ENCODE results near the gene TRANK1. TPM values are rescaled to one million over a fixed set of nuclear protein-coding genes. Genes with fewer than 3 reads are reported as not detected.
A peak's percentile ranks its signal among the peaks of the same experiment; 100 is the strongest.

Gene TRANK1
- total RNA-seq = 10 to 100 TPM; 84.3 to 93.1 TPM

- CTCF ChIA-PET = interaction anchor here (0.6 to 1.9 kb wide), 10 partner anchors 11 to 111 kb away, joined by 3 to 7 read pairs (median 4); no protein-coding TSS in a partner anchor
- H3K4me1 Mint-ChIP-seq = peaks cover 13% of the 10 kb centered on the region
- POLR2A ChIA-PET = no interaction called here
- peaks cover 10% of the 10 kb centered on the region for H3K27me3 Mint-ChIP-seq
- peaks cover 24% of the 10 kb centered on the region for H3K9me3 Mint-ChIP-seq
- DNase-seq = peak; percentile 80
- peak within 1 kb of the TSS; percentile 86 for H3K27ac Mint-ChIP-seq
- peak within 1 kb of the TSS; percentile 76 for H3K4me3 Mint-ChIP-seq
- H3K36me3 Mint-ChIP-seq (ENCODE audit: low read depth) = peaks cover 14% of the 10 kb centered on the region
Observed at GRCh38 chr3:36944641-36945270, at the start of gene TRANK1. TRANK1 (minus strand) TSS chr3:36945054; CDS start chr3:36944809, 245 bp downstream.

DNA sequence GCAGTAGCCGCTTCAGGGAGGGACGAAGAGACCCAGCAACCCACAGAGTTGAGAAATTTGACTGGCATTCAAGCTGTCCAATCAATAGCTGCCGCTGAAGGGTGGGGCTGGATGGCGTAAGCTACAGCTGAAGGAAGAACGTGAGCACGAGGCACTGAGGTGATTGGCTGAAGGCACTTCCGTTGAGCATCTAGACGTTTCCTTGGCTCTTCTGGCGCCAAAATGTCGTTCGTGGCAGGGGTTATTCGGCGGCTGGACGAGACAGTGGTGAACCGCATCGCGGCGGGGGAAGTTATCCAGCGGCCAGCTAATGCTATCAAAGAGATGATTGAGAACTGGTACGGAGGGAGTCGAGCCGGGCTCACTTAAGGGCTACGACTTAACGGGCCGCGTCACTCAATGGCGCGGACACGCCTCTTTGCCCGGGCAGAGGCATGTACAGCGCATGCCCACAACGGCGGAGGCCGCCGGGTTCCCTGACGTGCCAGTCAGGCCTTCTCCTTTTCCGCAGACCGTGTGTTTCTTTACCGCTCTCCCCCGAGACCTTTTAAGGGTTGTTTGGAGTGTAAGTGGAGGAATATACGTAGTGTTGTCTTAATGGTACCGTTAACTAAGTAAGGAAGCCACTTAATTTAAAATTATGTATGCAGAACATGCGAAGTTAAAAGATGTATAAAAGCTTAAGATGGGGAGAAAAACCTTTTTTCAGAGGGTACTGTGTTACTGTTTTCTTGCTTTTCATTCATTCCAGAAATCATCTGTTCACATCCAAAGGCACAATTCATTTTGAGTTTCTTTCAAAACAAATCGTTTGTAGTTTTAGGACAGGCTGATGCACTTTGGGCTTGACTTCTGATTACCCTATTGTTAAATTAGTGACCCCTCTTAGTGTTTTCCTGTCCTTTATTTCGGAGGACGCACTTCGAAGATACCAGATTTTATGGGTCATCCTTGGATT lies 48.8 kb upstream of the TRANK1 start, which contains the start of gene MLH1:
MLH1 (plus strand) TSS at position 193 of the 958 bp plus-strand sequence; CDS start at position 223, 30 bp downstream.
- H3K4me1 Mint-ChIP-seq = peaks cover 47% of the 10 kb centered on the region

DNA sequence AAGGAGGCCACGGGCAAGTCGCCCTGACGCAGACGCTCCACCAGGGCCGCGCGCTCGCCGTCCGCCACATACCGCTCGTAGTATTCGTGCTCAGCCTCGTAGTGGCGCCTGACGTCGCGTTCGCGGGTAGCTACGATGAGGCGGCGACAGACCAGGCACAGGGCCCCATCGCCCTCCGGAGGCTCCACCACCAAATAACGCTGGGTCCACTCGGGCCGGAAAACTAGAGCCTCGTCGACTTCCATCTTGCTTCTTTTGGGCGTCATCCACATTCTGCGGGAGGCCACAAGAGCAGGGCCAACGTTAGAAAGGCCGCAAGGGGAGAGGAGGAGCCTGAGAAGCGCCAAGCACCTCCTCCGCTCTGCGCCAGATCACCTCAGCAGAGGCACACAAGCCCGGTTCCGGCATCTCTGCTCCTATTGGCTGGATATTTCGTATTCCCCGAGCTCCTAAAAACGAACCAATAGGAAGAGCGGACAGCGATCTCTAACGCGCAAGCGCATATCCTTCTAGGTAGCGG lies 48.0 kb upstream of the TRANK1 start, which contains the start of gene EPM2AIP1:
EPM2AIP1 (minus strand) TSS at position 326 of the 520 bp plus-strand sequence; CDS start at position 272, 54 bp downstream.
- H3K27ac Mint-ChIP-seq = no peak within 1 kb of the TSS
- ChIA-PET POLR2A (interaction anchor here (0.6 to 1.2 kb wide), 4 partner anchors 21 to 416 kb away, joined by 3 to 4 read pairs (median 4); no protein-coding TSS in a partner anchor), CTCF (interaction anchor here (0.5 to 1.8 kb wide), 10 partner anchors 17 to 1004 kb away, joined by 3 to 5 read pairs (median 3); no protein-coding TSS in a partner anchor)
- DNase-seq = peak; percentile 100
- H3K27me3 Mint-ChIP-seq = no peaks in the 10 kb centered on the region
- H3K9me3 Mint-ChIP-seq = peaks cover 4% of the 10 kb centered on the region
- peaks cover 50% of the 10 kb centered on the region for H3K4me1 Mint-ChIP-seq
- H3K36me3 Mint-ChIP-seq (ENCODE audit: low read depth) = peaks cover 46% of the 10 kb centered on the region
- H3K4me3 Mint-ChIP-seq = no peak within 1 kb of the TSS

More for the DNA sequence above, 48.8 kb upstream of the TRANK1 start, which contains the start of gene MLH1:
- H3K27ac Mint-ChIP-seq = no peak within 1 kb of the TSS
- H3K9me3 Mint-ChIP-seq = no peaks in the 10 kb centered on the region
- no peak within 1 kb of the TSS for H3K4me3 Mint-ChIP-seq
- ChIA-PET POLR2A (interaction anchor here (0.7 to 1.2 kb wide), 3 partner anchors 24 to 417 kb away, joined by 3 to 4 read pairs (median 4); no protein-coding TSS in a partner anchor), CTCF (interaction anchor here (0.9 to 1.1 kb wide), 4 partner anchors 18 to 1003 kb away, joined by 3 read pairs; no protein-coding TSS in a partner anchor)
- H3K27me3 Mint-ChIP-seq = no peaks in the 10 kb centered on the region
- H3K36me3 Mint-ChIP-seq (ENCODE audit: low read depth) = peaks cover 45% of the 10 kb centered on the region
- DNase-seq = peak; percentile 94

- Mint-ChIP-seq H3K4me3 (no peak overlapping the region), H3K27ac (no peak overlapping the region), H3K9me3 (peaks cover 4% of the 10 kb centered on the region), H3K27me3 (no peaks in the 10 kb centered on the region), H3K4me1 (peaks cover 51% of the 10 kb centered on the region), H3K36me3 (ENCODE audit: low read depth) (peaks cover 46% of the 10 kb centered on the region)
- ChIA-PET CTCF (interaction anchor here (0.5 to 1.8 kb wide), 10 partner anchors 18 to 1005 kb away, joined by 3 to 5 read pairs (median 3); no protein-coding TSS in a partner anchor), POLR2A (interaction anchor here (0.6 to 1.2 kb wide), 3 partner anchors 22 to 80 kb away, joined by 3 to 4 read pairs (median 4); no protein-coding TSS in a partner anchor)
- DNase-seq = no peak
Observed at GRCh38 chr3:36991923-36992805, 47.3 kb upstream of the TRANK1 start.

- CTCF ChIA-PET = interaction anchor here (1.0 to 1.8 kb wide), 3 partner anchors 17 to 33 kb away, joined by 3 to 5 read pairs (median 3); no protein-coding TSS in a partner anchor
- no peak overlapping the region for H3K27ac Mint-ChIP-seq
- peaks cover 42% of the 10 kb centered on the region for H3K36me3 Mint-ChIP-seq (ENCODE audit: low read depth)
- no peak for DNase-seq
- H3K4me3 Mint-ChIP-seq = no peak overlapping the region
- no peaks in the 10 kb centered on the region for H3K27me3 Mint-ChIP-seq
- H3K4me1 Mint-ChIP-seq = peaks cover 48% of the 10 kb centered on the region
- POLR2A ChIA-PET = no interaction called here
- H3K9me3 Mint-ChIP-seq = peaks cover 4% of the 10 kb centered on the region
Observed at GRCh38 chr3:36991147-36991546, 46.3 kb upstream of the TRANK1 start.

GRCh38 chr3:36989568-36989967 lies 44.7 kb upstream of the TRANK1 start:
- Mint-ChIP-seq H3K27me3 (no peaks in the 10 kb centered on the region), H3K4me1 (peaks cover 50% of the 10 kb centered on the region), H3K36me3 (ENCODE audit: low read depth) (peaks cover 55% of the 10 kb centered on the region), H3K9me3 (peaks cover 4% of the 10 kb centered on the region), H3K4me3 (no peak overlapping the region), H3K27ac (peak overlapping the region; percentile 56)
- POLR2A ChIA-PET = interaction anchor here (0.7 to 1.0 kb wide), 2 partner anchors 11 to 20 kb away, joined by 5 to 6 read pairs; no protein-coding TSS in a partner anchor
- CTCF ChIA-PET = interaction anchor here (0.6 to 1.5 kb wide), 2 partner anchors 31 to 246 kb away, joined by 3 to 8 read pairs; no protein-coding TSS in a partner anchor
- DNase-seq = no peak

- H3K27me3 Mint-ChIP-seq = no peaks in the 10 kb centered on the region
- peaks cover 57% of the 10 kb centered on the region for H3K36me3 Mint-ChIP-seq (ENCODE audit: low read depth)
- peaks cover 50% of the 10 kb centered on the region for H3K4me1 Mint-ChIP-seq
- no peak overlapping the region for H3K27ac Mint-ChIP-seq
- peaks cover 4% of the 10 kb centered on the region for H3K9me3 Mint-ChIP-seq
- H3K4me3 Mint-ChIP-seq = no peak overlapping the region
- DNase-seq = no peak
- CTCF ChIA-PET = interaction anchor here (0.5 to 1.5 kb wide), 4 partner anchors 31 to 118 kb away, joined by 3 to 8 read pairs (median 4); partner anchors contain the start of gene TRANK1
- POLR2A ChIA-PET = interaction anchor here (0.6 to 1.0 kb wide), 3 partner anchors 12 to 195 kb away, joined by 3 to 6 read pairs (median 5); no protein-coding TSS in a partner anchor
Observed at GRCh38 chr3:36989005-36989404, 44.2 kb upstream of the TRANK1 start.

DNA sequence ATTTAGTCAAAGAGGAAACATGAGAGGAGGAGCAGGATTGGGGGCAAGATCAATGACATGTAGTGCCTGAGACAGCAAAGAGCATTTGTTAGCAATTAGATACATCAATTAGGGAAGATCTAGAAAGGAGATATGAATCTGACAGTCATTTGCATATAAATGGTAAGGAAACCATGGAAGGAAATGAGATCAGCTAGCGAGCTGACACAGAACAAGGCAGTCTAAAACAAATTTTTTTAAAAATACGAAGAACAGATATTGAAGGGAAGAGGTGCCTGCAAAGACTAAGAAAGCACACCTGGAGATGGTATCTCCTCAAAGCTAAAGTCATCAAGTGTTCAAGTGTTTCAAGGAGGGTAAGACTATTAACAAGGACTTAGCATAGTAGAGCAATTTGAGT lies 43.5 kb upstream of the TRANK1 start:
- ChIA-PET CTCF (interaction anchor here (0.7 to 1.5 kb wide), 2 partner anchors 30 to 44 kb away, joined by 4 to 8 read pairs; partner anchors contain the start of gene TRANK1), POLR2A (interaction anchor here (1.0 kb wide), 1 partner anchor 12 kb away, joined by 6 read pairs; no protein-coding TSS in a partner anchor)
- Mint-ChIP-seq H3K4me1 (peaks cover 50% of the 10 kb centered on the region), H3K27me3 (no peaks in the 10 kb centered on the region), H3K9me3 (peaks cover 4% of the 10 kb centered on the region), H3K4me3 (peak overlapping the region; percentile 33), H3K36me3 (ENCODE audit: low read depth) (peaks cover 63% of the 10 kb centered on the region), H3K27ac (peak overlapping the region; percentile 26)
- no peak for DNase-seq

- no peak overlapping the region for H3K27ac Mint-ChIP-seq
- no peak overlapping the region for H3K4me3 Mint-ChIP-seq
- H3K4me1 Mint-ChIP-seq = peaks cover 2% of the 10 kb centered on the region
- no peaks in the 10 kb centered on the region for H3K27me3 Mint-ChIP-seq
- H3K9me3 Mint-ChIP-seq = peaks cover 19% of the 10 kb centered on the region
- peaks cover 57% of the 10 kb centered on the region for H3K36me3 Mint-ChIP-seq (ENCODE audit: low read depth)
- DNase-seq = no peak
- POLR2A ChIA-PET = no interaction called here
- CTCF ChIA-PET = interaction anchor here (0.7 to 1.5 kb wide), 4 partner anchors 33 to 319 kb away, joined by 3 to 6 read pairs (median 4); no protein-coding TSS in a partner anchor
Observed at GRCh38 chr3:36981006-36981405, 36.2 kb upstream of the TRANK1 start.

GRCh38 chr3:36973139-36973538 lies 28.3 kb upstream of the TRANK1 start:
- DNase-seq = no peak
- CTCF ChIA-PET = interaction anchor here (0.8 to 2.0 kb wide), 3 partner anchors 15 to 55 kb away, joined by 3 to 8 read pairs (median 3); partner anchors contain the start of gene EPM2AIP1
- H3K27me3 Mint-ChIP-seq = no peaks in the 10 kb centered on the region
- H3K27ac Mint-ChIP-seq = no peak overlapping the region
- POLR2A ChIA-PET = no interaction called here
- no peak overlapping the region for H3K4me3 Mint-ChIP-seq
- peaks cover 13% of the 10 kb centered on the region for H3K36me3 Mint-ChIP-seq (ENCODE audit: low read depth)
- H3K4me1 Mint-ChIP-seq = peaks cover 39% of the 10 kb centered on the region
- peaks cover 13% of the 10 kb centered on the region for H3K9me3 Mint-ChIP-seq

DNA sequence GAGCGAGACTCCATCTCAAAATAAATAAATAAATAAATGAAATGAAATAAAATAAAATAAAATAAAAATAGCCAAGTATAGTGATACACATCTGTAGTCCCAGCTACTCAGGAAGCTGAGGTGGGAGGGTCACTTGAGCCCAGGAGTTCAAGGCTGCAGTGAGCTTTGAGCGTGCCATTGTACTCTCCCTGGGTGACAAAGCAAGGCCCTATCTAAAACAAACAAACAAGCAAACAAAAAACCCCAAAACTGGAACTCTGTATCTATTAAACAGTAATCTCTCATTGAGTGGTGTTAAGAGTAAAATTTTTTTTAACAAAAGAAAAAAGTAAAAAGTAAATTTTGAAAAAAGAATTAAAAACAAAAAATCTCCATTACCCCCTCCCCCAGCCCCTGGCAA lies 27.3 kb upstream of the TRANK1 start:
- no peak overlapping the region for H3K27ac Mint-ChIP-seq
- H3K27me3 Mint-ChIP-seq = no peaks in the 10 kb centered on the region
- H3K9me3 Mint-ChIP-seq = peaks cover 10% of the 10 kb centered on the region
- H3K4me1 Mint-ChIP-seq = peaks cover 39% of the 10 kb centered on the region
- CTCF ChIA-PET = interaction anchor here (1.4 to 2.0 kb wide), 2 partner anchors 14 to 20 kb away, joined by 3 to 8 read pairs; partner anchors contain the start of gene EPM2AIP1
- H3K36me3 Mint-ChIP-seq (ENCODE audit: low read depth) = peaks cover 13% of the 10 kb centered on the region
- DNase-seq = no peak
- POLR2A ChIA-PET = no interaction called here
- no peak overlapping the region for H3K4me3 Mint-ChIP-seq
